ENCODE data around the gene MYRIP. TPM values are rescaled to one million over a fixed set of nuclear protein-coding genes. Genes with fewer than 3 reads are reported as not detected.

MYRIP gene
- total and polyA plus RNA-seq, 4 donors: 0.98 to 11.7 (median 6.8) TPM

GRCh38 chr3:40137591-40138295, 328.3 kb downstream of the MYRIP start:
- Histone ChIP-seq H3K27ac (ENCODE audit: low read depth in 1 of 2, low read length in 2 of 2) (no peak overlapping the region), H3K36me3 (ENCODE audit: control insufficient read depth in 4 of 4, insufficient read depth in 3 of 4, low read depth in 1 of 4, low read length in 3 of 4) (no peaks in the 10 kb centered on the region), H3K27me3 (ENCODE audit: control insufficient read depth in 4 of 4, insufficient read depth in 4 of 4, low read length in 3 of 4) (no peaks in the 10 kb centered on the region), H3K9me3 (ENCODE audit: control insufficient read depth in 4 of 4, low read length in 3 of 4) (no peaks in the 10 kb centered on the region), H3K4me1 (ENCODE audit: control insufficient read depth in 4 of 4, insufficient read depth in 4 of 4, low read length in 3 of 4) (no peaks in the 10 kb centered on the region), H3K9ac (ENCODE audit: low read depth in 1 of 2, low read length in 2 of 2) (no peak overlapping the region), H3K4me3 (ENCODE audit: low read depth in 1 of 3, low read length in 3 of 3) (no peak overlapping the region)
- 84% methylated on average over 5 of the region's 5 CpGs for WGBS
- TF ChIP-seq YY1 (IDR thresholded peaks at IDR 0.05) (no peak), NR2F2 (IDR thresholded peaks at IDR 0.05) (no peak), REST (IDR thresholded peaks at IDR 0.05) (no peak), FOXA1 (IDR thresholded peaks at IDR 0.05) (no peak), MAX (IDR thresholded peaks at IDR 0.05) (no peak), ZBTB33 (IDR thresholded peaks at IDR 0.05) (no peak), RXRA (IDR thresholded peaks at IDR 0.05) (no peak)
- DNase-seq (ENCODE audit: low spot score): no peak

GRCh38 chr3:40143283-40144090, 334.1 kb downstream of the MYRIP start:
- Histone ChIP-seq H3K27me3 (ENCODE audit: control insufficient read depth in 4 of 4, insufficient read depth in 4 of 4, low read length in 3 of 4) (no peaks in the 10 kb centered on the region), H3K9ac (ENCODE audit: low read depth in 1 of 2, low read length in 2 of 2) (no peak overlapping the region), H3K4me1 (ENCODE audit: control insufficient read depth in 4 of 4, insufficient read depth in 4 of 4, low read length in 3 of 4) (no peaks in the 10 kb centered on the region), H3K27ac (ENCODE audit: low read depth in 1 of 2, low read length in 2 of 2) (no peak overlapping the region), H3K36me3 (ENCODE audit: control insufficient read depth in 4 of 4, insufficient read depth in 3 of 4, low read depth in 1 of 4, low read length in 3 of 4) (no peaks in the 10 kb centered on the region), H3K9me3 (ENCODE audit: control insufficient read depth in 4 of 4, low read length in 3 of 4) (no peaks in the 10 kb centered on the region), H3K4me3 (ENCODE audit: low read depth in 1 of 3, low read length in 3 of 3) (no peak overlapping the region)
- no peak for DNase-seq (ENCODE audit: low spot score)
- 92% methylated on average over 10 of the region's 10 CpGs for WGBS
- no peak for TF ChIP-seq CTCF (IDR thresholded peaks at IDR 0.05; ENCODE audit: low read depth, low read length, missing input control)
- no peak for TF ChIP-seq MAX (IDR thresholded peaks at IDR 0.05)
- TF ChIP-seq REST (IDR thresholded peaks at IDR 0.05): no peak
- no peak for TF ChIP-seq JUND (IDR thresholded peaks at IDR 0.05)
- no peak for TF ChIP-seq RXRA (IDR thresholded peaks at IDR 0.05)
- no peak for TF ChIP-seq EGR1 (IDR thresholded peaks at IDR 0.05; ENCODE audit: low read depth in 2 of 2)
- no peak for TF ChIP-seq RAD21 (IDR thresholded peaks at IDR 0.05)
- TF ChIP-seq HNF4A (conservative IDR thresholded peaks at IDR 0.05): no peak
- TF ChIP-seq NR2F2 (IDR thresholded peaks at IDR 0.05): no peak
- no peak for TF ChIP-seq GABPA (IDR thresholded peaks at IDR 0.05 in 1 of 2, conservative IDR thresholded peaks at IDR 0.05 in 1 of 2)
- no peak for TF ChIP-seq YY1 (IDR thresholded peaks at IDR 0.05)
- TF ChIP-seq SP1 (IDR thresholded peaks at IDR 0.05): no peak
- no peak for TF ChIP-seq HNF4G (IDR thresholded peaks at IDR 0.05)
- TF ChIP-seq TAF1 (conservative IDR thresholded peaks at IDR 0.05): no peak
- TF ChIP-seq ATF3 (IDR thresholded peaks at IDR 0.05): no peak
- no peak for TF ChIP-seq FOXA1 (IDR thresholded peaks at IDR 0.05)

All from liver (tissue), 9 donors.